Lower lobe of right lung (tissue), 2 donors: ENCODE results near the gene LRRC34. TPM values are rescaled to one million over a fixed set of nuclear protein-coding genes. Genes with fewer than 3 reads are reported as not detected.

Source experiments
- ATAC-seq, 2 donors: fragments of 200-7000 bp; cut with Tn5 transposase; one replicate each; pipeline ENCODE4 v1.9.1; 2020 to 2022; ENCODE audit warnings: mild to moderate bottlenecking in 2 of 2, moderate library complexity in 2 of 2
- DNase-seq: peaks from one replicate; pipeline ENCODE4 v3.0.0-alpha.2; 2020
- H3K27ac ChIP-seq: fragments of 200-600 bp; one replicate; pipeline ENCODE4 v1.8.0; 2022
- H3K27me3 ChIP-seq: fragments of 200-600 bp; one replicate; pipeline ENCODE4 v1.8.0; 2022; ENCODE audit warnings: low read depth
- H3K36me3 ChIP-seq: fragments of 200-600 bp; one replicate; pipeline ENCODE4 v1.8.0; 2022; ENCODE audit warnings: mild to moderate bottlenecking
- H3K4me1 ChIP-seq: fragments of 200-600 bp; one replicate; pipeline ENCODE4 v1.8.0; 2022
- H3K4me3 ChIP-seq: fragments of 200-600 bp; one replicate; pipeline ENCODE4 v1.8.0; 2022; ENCODE audit warnings: mild to moderate bottlenecking
- H3K9me3 ChIP-seq: fragments of 200-600 bp; one replicate; pipeline ENCODE4 v1.8.0; 2022
- CTCF ChIP-seq: fragments of 200-600 bp; IDR thresholded peaks from one replicate; pipeline ENCODE4 v1.8.0; 2022; ENCODE audit warnings: antibody characterized with exemption, mild to moderate bottlenecking
- intact Hi-C: fragments of 100-400 bp; cut with DNase I; formaldehyde crosslinking; loops from one replicate; pipeline ENCODE4 v1.11.0; 2022
- total RNA-seq: library from RNA; stranded (reverse); fragmentation: NEBNext Ultra II Directional; extraction: Animal tissue kit (Norgen Biotek cat#: 25700); gene quantifications from one replicate; pipeline ENCODE4 v1.2.1, GENCODE V29; 2021
- donor health status: DM: no; HTN: yes; CAD: no; lungs with severe emphysema.

LRRC34 gene
- total RNA-seq, 1 donor from 2014 or later: 4.8 TPM

- TF ChIP-seq CTCF: peak; percentile 21
- DNase-seq: peak; percentile 94
- Histone ChIP-seq H3K4me3 (peak within 1 kb of the TSS; percentile 95), H3K36me3 (peaks cover 39% of the 10 kb centered on the region), H3K27ac (peak within 1 kb of the TSS; percentile 99), H3K4me1 (peaks cover 25% of the 10 kb centered on the region), H3K27me3 (no peaks in the 10 kb centered on the region), H3K9me3 (no peaks in the 10 kb centered on the region)
- intact Hi-C loops: no loop called here
- peak; percentile 95 to 96 for ATAC-seq
Measured at GRCh38 chr3:169772897-169773816, 39.5 kb downstream of the LRRC34 start, which contains the start of gene MYNN. Gene MYNN (plus strand): TSS chr3:169773396. CDS start chr3:169774296, 900 bp downstream.

GRCh38 chr3:169772305-169772896, 40.3 kb downstream of the LRRC34 start:
- peak overlapping the region; percentile 99 for H3K27ac ChIP-seq
- peak overlapping the region; percentile 95 for H3K4me3 ChIP-seq
- ATAC-seq (peak; percentile 83 to 88), DNase-seq (peak; percentile 79)
- no peaks in the 10 kb centered on the region for H3K9me3 ChIP-seq
- TF ChIP-seq CTCF: no peak
- intact Hi-C loops: no loop called here
- peaks cover 32% of the 10 kb centered on the region for H3K36me3 ChIP-seq
- H3K4me1 ChIP-seq: peaks cover 25% of the 10 kb centered on the region
- no peaks in the 10 kb centered on the region for H3K27me3 ChIP-seq

GRCh38 chr3:169771497-169772304, 41.0 kb downstream of the LRRC34 start:
- peaks cover 25% of the 10 kb centered on the region for H3K36me3 ChIP-seq
- intact Hi-C loops: no loop called here
- H3K4me1 ChIP-seq: peaks cover 25% of the 10 kb centered on the region
- ATAC-seq: peak; percentile 47 to 67
- H3K27me3 ChIP-seq: no peaks in the 10 kb centered on the region
- DNase-seq: peak; percentile 52
- peak overlapping the region; percentile 95 for H3K4me3 ChIP-seq
- TF ChIP-seq CTCF: no peak
- H3K27ac ChIP-seq: peak overlapping the region; percentile 99
- no peaks in the 10 kb centered on the region for H3K9me3 ChIP-seq

GRCh38 chr3:169769287-169770181, 43.2 kb downstream of the LRRC34 start, which contains the start of gene ACTRT3:
Gene ACTRT3 (minus strand): TSS chr3:169769561. CDS start chr3:169769520, 41 bp downstream.
- intact Hi-C loops: no loop called here
- Histone ChIP-seq H3K9me3 (no peaks in the 10 kb centered on the region), H3K4me3 (peak within 1 kb of the TSS; percentile 66), H3K27me3 (no peaks in the 10 kb centered on the region), H3K4me1 (peaks cover 8% of the 10 kb centered on the region), H3K36me3 (peaks cover 4% of the 10 kb centered on the region), H3K27ac (peak within 1 kb of the TSS; percentile 86)
- no peak for TF ChIP-seq CTCF
- DNase-seq: peak; percentile 83
- peak; percentile 14 to 20 for ATAC-seq
